DOHH2 (cell line): ENCODE data around the gene PGM2L1.

Source experiments
- H3F3A ChIP-seq: fragments of 200-600 bp; sonication (generic), shearing (Covaris generic); 2 replicates; pipeline ENCODE4 v1.6.0; 2016; ENCODE audit warnings: antibody characterized with exemption, mild to moderate bottlenecking; ENCODE audit not compliant: control insufficient read depth, insufficient read depth
- H3K27ac ChIP-seq: fragments of 200-600 bp; sonication (generic); 2 replicates; pipeline ENCODE4 v1.5.1; 2014; ENCODE audit warnings: low read depth, mild to moderate bottlenecking, low read length, moderate library complexity
- H3K27me3 ChIP-seq: fragments of 200-600 bp; sonication (generic); 2 replicates; pipeline ENCODE4 v1.6.1; 2014; ENCODE audit warnings: mild to moderate bottlenecking, low read length, mixed read lengths; ENCODE audit not compliant: control insufficient read depth
- H3K36me3 ChIP-seq: fragments of 200-600 bp; sonication (generic); 2 replicates; pipeline ENCODE4 v1.6.1; 2014; ENCODE audit warnings: mild to moderate bottlenecking, low read length, moderate library complexity, mixed read lengths; ENCODE audit not compliant: control insufficient read depth
- H3K4me1 ChIP-seq: fragments of 200-600 bp; sonication (generic); 2 replicates; pipeline ENCODE4 v1.6.1; 2014; ENCODE audit warnings: mild to moderate bottlenecking, low read length, mixed read lengths; ENCODE audit not compliant: control insufficient read depth
- H3K4me2 ChIP-seq: fragments of 200-600 bp; sonication (generic); 2 replicates; pipeline ENCODE4 v1.6.0; 2014; ENCODE audit warnings: mild to moderate bottlenecking, low read length, moderate library complexity
- H3K4me3 ChIP-seq: fragments of 200-600 bp; sonication (generic); 2 replicates; pipeline ENCODE4 v1.5.1; 2014; ENCODE audit warnings: mild to moderate bottlenecking, low read length, mixed read lengths
- H3K79me2 ChIP-seq: fragments of 200-600 bp; sonication (generic); 2 replicates; pipeline ENCODE4 v1.6.1; 2014; ENCODE audit warnings: mild to moderate bottlenecking, low read length, mixed read lengths; ENCODE audit not compliant: control insufficient read depth
- H3K9me2 ChIP-seq: fragments of 200-600 bp; sonication (generic); replicated peaks from 2 replicates; pipeline ENCODE4 v1.6.1; 2014; ENCODE audit warnings: mild to moderate bottlenecking, low read length, mixed read lengths; ENCODE audit not compliant: control insufficient read depth
- H3K9me3 ChIP-seq: fragments of 200-600 bp; sonication (generic); 2 replicates; pipeline ENCODE4 v1.6.1; 2014; ENCODE audit warnings: antibody characterized with exemption, low read length, mixed read lengths; ENCODE audit not compliant: control insufficient read depth, insufficient read depth
- H4K20me1 ChIP-seq: fragments of 200-600 bp; sonication (generic); 2 replicates; pipeline ENCODE4 v1.6.0; 2014; ENCODE audit warnings: low read depth, mild to moderate bottlenecking, antibody characterized with exemption, low read length, moderate library complexity; ENCODE audit not compliant: control insufficient read depth, insufficient read depth
- EZH2phosphoT487 ChIP-seq: fragments of 200-600 bp; sonication (generic); IDR thresholded peaks from 2 replicates; pipeline ENCODE4 v1.6.1; 2017; ENCODE audit warnings: borderline replicate concordance, mild to moderate bottlenecking, antibody characterized with exemption, low read length, moderate library complexity, mixed read lengths
- TF ChIP-seq, protein P1 (sequence below): fragments of 200-600 bp; sonication (generic); IDR thresholded peaks from one replicate; pipeline ENCODE4 v1.5.1; 2014; ENCODE audit warnings: antibody characterized with exemption, mild to moderate bottlenecking, low read depth, low read length; ENCODE audit not compliant: poor library complexity, severe bottlenecking

Gene PGM2L1

DNA sequence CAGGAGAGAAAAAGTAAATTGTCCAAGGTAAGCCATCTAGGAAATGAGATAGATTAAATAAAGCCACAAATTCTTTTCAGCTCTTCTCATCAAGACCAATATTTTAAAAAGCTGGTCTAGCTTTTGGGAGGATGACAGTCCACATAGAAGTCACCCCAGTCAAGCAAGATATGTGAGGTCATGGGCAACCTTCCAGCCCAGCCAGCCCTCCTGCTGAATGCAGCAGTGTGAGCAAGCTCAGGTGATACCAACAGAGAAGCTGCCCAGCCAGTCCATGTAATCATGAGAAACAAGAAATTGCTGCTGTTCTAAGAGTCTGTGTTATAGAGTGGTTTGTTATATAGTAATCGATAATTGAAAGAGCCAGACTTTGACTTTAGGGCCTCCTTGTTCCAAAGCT lies 40.4 kb upstream of the PGM2L1 start:
- Histone ChIP-seq H3K4me3 (no peak overlapping the region), H3K4me2 (no peak overlapping the region)

DNA sequence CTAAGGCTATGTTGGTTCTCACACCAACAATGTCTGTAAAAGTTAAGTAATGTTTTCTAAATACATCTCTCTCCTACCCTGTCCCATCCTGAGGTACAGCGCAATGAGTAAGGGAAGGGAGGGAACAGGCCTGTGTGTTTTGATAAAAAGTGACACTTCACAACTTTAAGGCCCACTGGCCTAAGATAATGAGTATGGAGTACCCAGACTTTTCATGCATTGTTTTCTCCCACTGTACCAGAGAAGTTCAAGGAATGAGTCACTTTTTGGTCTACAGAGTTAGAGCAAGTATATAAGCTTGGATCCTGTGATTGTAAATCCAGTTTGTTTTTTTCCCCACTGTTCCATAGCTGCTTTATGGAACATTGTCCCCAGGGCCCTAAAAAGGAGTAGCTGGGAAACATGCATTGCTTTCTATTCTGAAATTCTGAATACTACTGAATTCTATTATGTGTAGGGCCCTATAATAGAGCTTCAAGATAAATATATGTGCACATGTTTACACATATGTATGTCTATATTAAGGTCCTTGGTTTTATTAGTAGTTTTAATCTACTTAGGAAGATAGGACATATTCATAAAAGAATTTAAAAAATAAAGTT lies 39.3 kb upstream of the PGM2L1 start:
- TF ChIP-seq, protein P1, sequence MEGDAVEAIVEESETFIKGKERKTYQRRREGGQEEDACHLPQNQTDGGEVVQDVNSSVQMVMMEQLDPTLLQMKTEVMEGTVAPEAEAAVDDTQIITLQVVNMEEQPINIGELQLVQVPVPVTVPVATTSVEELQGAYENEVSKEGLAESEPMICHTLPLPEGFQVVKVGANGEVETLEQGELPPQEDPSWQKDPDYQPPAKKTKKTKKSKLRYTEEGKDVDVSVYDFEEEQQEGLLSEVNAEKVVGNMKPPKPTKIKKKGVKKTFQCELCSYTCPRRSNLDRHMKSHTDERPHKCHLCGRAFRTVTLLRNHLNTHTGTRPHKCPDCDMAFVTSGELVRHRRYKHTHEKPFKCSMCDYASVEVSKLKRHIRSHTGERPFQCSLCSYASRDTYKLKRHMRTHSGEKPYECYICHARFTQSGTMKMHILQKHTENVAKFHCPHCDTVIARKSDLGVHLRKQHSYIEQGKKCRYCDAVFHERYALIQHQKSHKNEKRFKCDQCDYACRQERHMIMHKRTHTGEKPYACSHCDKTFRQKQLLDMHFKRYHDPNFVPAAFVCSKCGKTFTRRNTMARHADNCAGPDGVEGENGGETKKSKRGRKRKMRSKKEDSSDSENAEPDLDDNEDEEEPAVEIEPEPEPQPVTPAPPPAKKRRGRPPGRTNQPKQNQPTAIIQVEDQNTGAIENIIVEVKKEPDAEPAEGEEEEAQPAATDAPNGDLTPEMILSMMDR: no peak
- TF ChIP-seq EZH2phosphoT487: no peak
- Histone ChIP-seq H4K20me1 (no peaks in the 10 kb centered on the region), H3K4me2 (no peak overlapping the region), H3K4me1 (no peaks in the 10 kb centered on the region), H3K9me2 (no peaks in the 10 kb centered on the region), H3K9me3 (0 out of 2 replicates have a peak, but pooled peaks cover 5% of the 10 kb centered on the region), H3K4me3 (no peak overlapping the region), H3F3A (no peaks in the 10 kb centered on the region), H3K79me2 (no peaks in the 10 kb centered on the region), H3K27me3 (peaks cover 6% of the 10 kb centered on the region; the same call in 1 of the 2 replicates), H3K36me3 (no peaks in the 10 kb centered on the region), H3K27ac (no peak overlapping the region)

More for the DNA sequence above, 40.4 kb upstream of the PGM2L1 start:
- Histone ChIP-seq H3K27ac (no peak overlapping the region), H3K9me2 (no peaks in the 10 kb centered on the region), H3K36me3 (no peaks in the 10 kb centered on the region), H3K9me3 (0 out of 2 replicates have a peak, but pooled peaks cover 5% of the 10 kb centered on the region), H3F3A (no peaks in the 10 kb centered on the region), H4K20me1 (no peaks in the 10 kb centered on the region), H3K27me3 (peaks cover 6% of the 10 kb centered on the region; the same call in 1 of the 2 replicates), H3K79me2 (no peaks in the 10 kb centered on the region), H3K4me1 (no peaks in the 10 kb centered on the region)
- TF ChIP-seq, protein P1: no peak
- no peak for TF ChIP-seq EZH2phosphoT487

DNA sequence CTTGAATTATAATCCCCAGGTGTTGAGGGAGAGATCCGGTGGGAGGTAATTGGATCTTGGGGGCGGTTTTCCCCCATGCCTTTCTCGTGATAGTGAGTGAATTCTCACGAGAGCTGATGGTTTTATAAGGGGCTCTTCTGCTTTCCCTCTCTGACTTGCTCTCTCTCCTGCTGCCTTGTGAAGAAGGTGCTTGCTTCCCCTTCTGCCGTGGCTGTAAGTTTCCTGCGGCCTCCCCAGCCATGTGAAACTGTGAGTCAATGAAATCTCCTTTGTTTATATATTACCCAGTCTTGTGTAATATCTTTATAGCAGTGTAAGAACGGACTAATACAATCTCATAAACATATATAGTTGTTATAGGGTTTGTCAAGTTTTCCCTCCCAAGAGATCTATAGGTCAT lies 36.3 kb upstream of the PGM2L1 start:
- TF ChIP-seq EZH2phosphoT487: no peak
- TF ChIP-seq, protein P1: no peak
- no peak overlapping the region for H3K27ac ChIP-seq

More for the DNA sequence above, 36.3 kb upstream of the PGM2L1 start:
- Histone ChIP-seq H3K36me3 (no peaks in the 10 kb centered on the region), H3K27me3 (peaks cover 3% of the 10 kb centered on the region; the same call in 1 of the 2 replicates), H3K79me2 (no peaks in the 10 kb centered on the region), H3K4me1 (no peaks in the 10 kb centered on the region), H4K20me1 (no peaks in the 10 kb centered on the region), H3K4me3 (no peak overlapping the region), H3K9me2 (no peaks in the 10 kb centered on the region), H3K4me2 (no peak overlapping the region), H3K9me3 (no peaks in the 10 kb centered on the region), H3F3A (no peaks in the 10 kb centered on the region)
